BLaER1 treated with 17β-estradiol and CSF1 and Interleukin-3, amounts not matched to agents 10 nM and 100 nM (cell line): Measurements from ENCODE around the gene ASIC4.

ENCODE experiments used
- H3K27ac ChIP-seq, 11 experiments: shearing (Covaris generic); formaldehyde crosslinking; 2 replicates each; pipeline ENCODE4 v1.8.1; 2022
- H3K27me3 ChIP-seq, 11 experiments: shearing (Covaris generic); formaldehyde crosslinking; 2 replicates each; pipeline ENCODE4 v1.8.1; 2022
- H3K36me3 ChIP-seq, 11 experiments: shearing (Covaris generic); formaldehyde crosslinking; 2 replicates each; pipeline ENCODE4 v1.8.1; 2022
- H3K4me1 ChIP-seq, 10 experiments: shearing (Covaris generic); formaldehyde crosslinking; 2 replicates each; pipeline ENCODE4 v1.8.1; 2022
- H3K4me2 ChIP-seq, 11 experiments: shearing (Covaris generic); formaldehyde crosslinking; 2 replicates each; pipeline ENCODE4 v1.8.1; 2022
- H3K4me3 ChIP-seq, 10 experiments: shearing (Covaris generic); formaldehyde crosslinking; 2 replicates each; pipeline ENCODE4 v1.8.1; 2022
- H3K9ac ChIP-seq, 11 experiments: shearing (Covaris generic); formaldehyde crosslinking; 2 replicates each; pipeline ENCODE4 v1.8.1; 2022
- H3K9me3 ChIP-seq, 11 experiments: shearing (Covaris generic); formaldehyde crosslinking; replicated peaks in 1 of 11; 2 replicates each; pipeline ENCODE4 v1.8.1; 2022
- H4K20me1 ChIP-seq, 11 experiments: shearing (Covaris generic); formaldehyde crosslinking; 2 replicates each; pipeline ENCODE4 v1.8.1; 2022
- Cebpa-rat ChIP-seq, 11 experiments: shearing (Covaris generic); IDR thresholded peaks; 2 replicates each; pipeline ENCODE4 v1.8.1; 2022

Gene ASIC4

GRCh38 chr2:219541611-219542180 is 27.4 kb downstream of the ASIC4 start:
- Histone ChIP-seq H3K27ac (no peak overlapping the region), H3K27me3 (peaks cover 22 to 40% (median 33%) of the 10 kb centered on the region in 11 experiments; a peak in 18 of 22 replicates), H3K9me3 (no peaks in the 10 kb centered on the region), H3K9ac (peak overlapping the region in 2 of 11 experiments; percentile 49 to 64; a peak in 3 of 22 replicates), H3K4me3 (peak overlapping the region; percentile 39 to 81 (median 64); a peak in 18 of 20 replicates), H3K4me2 (peak overlapping the region; percentile 87 to 100 (median 97)), H4K20me1 (peaks cover 0 to 79% (median 29%) of the 10 kb centered on the region in 11 experiments; a peak in 19 of 22 replicates), H3K36me3 (peaks cover 0 to 19% (median 10%) of the 10 kb centered on the region in 11 experiments; a peak in 7 of 22 replicates), H3K4me1 (peaks cover 27 to 68% (median 52%) of the 10 kb centered on the region in 10 experiments)
- no peak for TF ChIP-seq Cebpa-rat (IDR thresholded peaks at IDR 0.05)

DNA sequence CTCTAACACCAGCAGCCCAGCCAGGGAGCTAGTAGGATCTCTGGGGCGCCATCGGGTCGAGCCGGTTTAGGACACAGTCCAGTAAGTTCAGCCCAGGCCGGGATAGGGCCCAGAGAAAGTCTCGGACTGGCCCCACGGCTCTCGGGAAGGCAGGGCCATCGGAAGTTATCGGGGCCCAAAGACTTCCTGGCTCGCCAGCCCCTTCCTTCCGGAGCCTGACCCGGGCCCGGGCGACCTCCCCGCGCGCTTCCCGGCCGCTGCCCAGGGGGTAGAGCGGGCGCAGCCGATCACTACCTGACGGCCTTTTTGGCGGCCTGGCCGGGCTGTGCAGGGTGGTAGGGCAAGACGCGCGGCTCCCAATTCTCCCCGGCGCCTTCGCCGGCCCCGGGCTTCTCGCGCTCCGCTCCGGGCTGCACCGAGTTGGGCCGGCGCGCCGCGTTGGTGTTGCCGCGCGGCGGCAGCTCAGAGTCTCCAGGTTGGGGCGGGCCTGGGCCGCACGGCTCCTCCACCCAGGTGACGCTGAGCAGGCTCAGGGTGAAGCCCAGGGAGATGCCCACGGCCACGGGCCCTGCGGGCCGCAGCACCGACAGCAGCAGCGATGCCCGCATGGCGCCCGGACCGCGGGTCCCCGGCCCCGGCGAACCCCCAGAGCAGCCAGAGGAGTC is 28.8 kb downstream of the ASIC4 start:
- Histone ChIP-seq H3K4me3 (peak overlapping the region; percentile 71 to 81 (median 77)), H3K27ac (peak overlapping the region in 10 of 11 experiments; percentile 6 to 66 (median 52); a peak in 16 of 22 replicates), H3K4me2 (peak overlapping the region; percentile 87 to 100 (median 97))

DNA sequence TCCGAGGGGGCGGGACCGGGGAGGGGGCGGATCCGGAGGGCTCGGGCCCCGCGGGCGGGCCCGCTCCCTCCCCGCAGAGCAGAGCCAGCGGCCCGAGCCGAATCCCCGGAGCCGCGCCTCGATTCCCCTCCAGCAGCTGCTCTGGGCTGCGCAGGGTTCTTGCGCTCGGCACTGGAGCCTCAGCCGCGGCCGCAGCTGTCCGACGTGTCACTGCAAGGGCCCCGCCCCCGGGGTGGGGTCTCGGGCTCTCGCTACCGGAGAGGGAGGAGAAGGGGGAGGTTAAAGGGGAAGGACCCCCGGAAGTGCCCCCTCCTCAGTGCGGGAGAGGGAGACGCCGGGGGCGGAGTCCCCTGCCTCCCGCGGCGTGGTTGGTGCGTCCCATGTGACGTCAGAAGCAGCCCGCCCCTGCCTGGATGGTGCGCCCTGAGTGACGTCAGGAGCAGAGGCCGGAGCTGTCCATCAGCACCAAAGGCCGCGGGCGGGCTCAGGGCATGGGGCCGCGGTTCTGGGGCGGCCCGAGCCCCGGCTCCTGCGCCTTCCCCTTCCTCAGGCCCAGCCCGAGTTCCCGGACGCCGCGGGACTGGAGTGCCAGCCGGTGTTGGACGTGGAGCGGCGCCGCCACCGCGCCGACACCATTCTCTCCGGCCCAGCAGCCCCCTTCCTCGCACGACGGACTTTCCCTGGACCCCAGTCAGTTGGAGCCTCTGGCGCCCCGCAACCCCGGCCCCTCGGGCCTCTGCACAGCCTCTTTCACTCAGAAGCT is 29.5 kb downstream of the ASIC4 start, which contains the start of the genes CHPF and TMEM198:
CHPF (minus strand) TSS at position 214 of the 763 bp plus-strand sequence. CDS start 271 bp downstream, outside the sequence.
TMEM198 (plus strand) TSS at position 433 of the 763 bp plus-strand sequence. CDS start 700 bp downstream, outside the sequence.
- peaks cover 0 to 19% (median 8%) of the 10 kb centered on the region in 11 experiments; a peak in 7 of 22 replicates for H3K36me3 ChIP-seq
- no peak for TF ChIP-seq Cebpa-rat (IDR thresholded peaks at IDR 0.05)
- H3K4me2 ChIP-seq: peak within 1 kb of the TSS; percentile 87 to 100 (median 97)
- peaks cover 22 to 40% (median 33%) of the 10 kb centered on the region in 11 experiments; a peak in 18 of 22 replicates for H3K27me3 ChIP-seq
- peak within 1 kb of the TSS in 10 of 11 experiments; percentile 6 to 66 (median 52); a peak in 16 of 22 replicates for H3K27ac ChIP-seq
- H4K20me1 ChIP-seq: peaks cover 0 to 69% (median 29%) of the 10 kb centered on the region in 11 experiments; a peak in 19 of 22 replicates
- H3K4me3 ChIP-seq: peak within 1 kb of the TSS; percentile 71 to 81 (median 77)
- H3K9ac ChIP-seq: peak within 1 kb of the TSS; percentile 54 to 85 (median 75)
- H3K9me3 ChIP-seq: no peaks in the 10 kb centered on the region
- peaks cover 18 to 48% (median 32%) of the 10 kb centered on the region in 10 experiments for H3K4me1 ChIP-seq

More for the DNA sequence above, 28.8 kb downstream of the ASIC4 start:
- Histone ChIP-seq H3K27me3 (peaks cover 22 to 40% (median 33%) of the 10 kb centered on the region in 11 experiments; a peak in 18 of 22 replicates), H4K20me1 (peaks cover 0 to 76% (median 29%) of the 10 kb centered on the region in 11 experiments; a peak in 19 of 22 replicates), H3K36me3 (peaks cover 0 to 19% (median 10%) of the 10 kb centered on the region in 11 experiments; a peak in 7 of 22 replicates), H3K9me3 (no peaks in the 10 kb centered on the region), H3K4me1 (peaks cover 23 to 55% (median 39%) of the 10 kb centered on the region in 10 experiments), H3K9ac (peak overlapping the region; percentile 54 to 85 (median 75))
- no peak for TF ChIP-seq Cebpa-rat (IDR thresholded peaks at IDR 0.05)

GRCh38 chr2:219544567-219544966 is 30.3 kb downstream of the ASIC4 start:
- peaks cover 0 to 68% (median 28%) of the 10 kb centered on the region in 11 experiments; a peak in 19 of 22 replicates for H4K20me1 ChIP-seq
- H3K9me3 ChIP-seq: no peaks in the 10 kb centered on the region
- peaks cover 18 to 41% (median 29%) of the 10 kb centered on the region in 10 experiments for H3K4me1 ChIP-seq
- H3K27ac ChIP-seq: no peak overlapping the region
- H3K9ac ChIP-seq: no peak overlapping the region
- peak overlapping the region; percentile 71 to 81 (median 77); a peak in 14 of 20 replicates for H3K4me3 ChIP-seq
- peak overlapping the region; percentile 87 to 100 (median 97) for H3K4me2 ChIP-seq
- H3K36me3 ChIP-seq: peaks cover 0 to 16% (median 7%) of the 10 kb centered on the region in 11 experiments; a peak in 6 of 22 replicates
- H3K27me3 ChIP-seq: peaks cover 22 to 40% (median 33%) of the 10 kb centered on the region in 11 experiments; a peak in 18 of 22 replicates
- no peak for TF ChIP-seq Cebpa-rat (IDR thresholded peaks at IDR 0.05)

GRCh38 chr2:219545295-219545942 is 31.1 kb downstream of the ASIC4 start:
- Histone ChIP-seq H3K9me3 (no peaks in the 10 kb centered on the region), H3K4me3 (no peak overlapping the region), H3K9ac (no peak overlapping the region), H3K27ac (no peak overlapping the region), H3K4me2 (no peak overlapping the region), H3K4me1 (peaks cover 18 to 34% (median 29%) of the 10 kb centered on the region in 10 experiments), H3K27me3 (peaks cover 22 to 40% (median 33%) of the 10 kb centered on the region in 11 experiments; a peak in 18 of 22 replicates), H4K20me1 (peaks cover 0 to 65% (median 23%) of the 10 kb centered on the region in 11 experiments; a peak in 19 of 22 replicates), H3K36me3 (peaks cover 0 to 7% (median 2%) of the 10 kb centered on the region in 11 experiments; a peak in 4 of 22 replicates)
- no peak for TF ChIP-seq Cebpa-rat (IDR thresholded peaks at IDR 0.05)

GRCh38 chr2:219545943-219546352 is 31.7 kb downstream of the ASIC4 start:
- H3K27ac ChIP-seq: no peak overlapping the region

DNA sequence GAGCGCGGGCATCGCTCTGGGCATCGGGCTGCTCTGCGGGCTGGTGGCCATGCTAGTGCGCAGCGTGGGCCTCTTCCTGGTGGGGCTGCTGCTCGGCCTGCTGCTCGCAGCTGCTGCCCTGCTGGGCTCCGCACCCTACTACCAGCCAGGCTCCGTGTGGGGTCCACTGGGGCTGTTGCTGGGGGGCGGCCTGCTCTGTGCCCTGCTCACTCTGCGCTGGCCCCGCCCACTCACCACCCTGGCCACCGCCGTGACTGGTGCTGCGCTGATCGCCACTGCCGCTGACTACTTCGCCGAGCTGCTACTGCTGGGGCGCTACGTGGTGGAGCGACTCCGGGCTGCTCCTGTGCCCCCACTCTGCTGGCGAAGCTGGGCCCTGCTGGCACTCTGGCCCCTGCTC is 33.3 kb downstream of the ASIC4 start:
- H3K9ac ChIP-seq: no peak overlapping the region
- H3K4me2 ChIP-seq: no peak overlapping the region
- peaks cover 17 to 48% (median 38%) of the 10 kb centered on the region in 11 experiments; a peak in 18 of 22 replicates for H3K27me3 ChIP-seq
- H3K4me1 ChIP-seq: peaks cover 11 to 22% (median 18%) of the 10 kb centered on the region in 10 experiments
- H3K9me3 ChIP-seq: peaks cover 0 to 3% (median 0%) of the 10 kb centered on the region in 11 experiments; a peak in 3 of 22 replicates
- no peak for TF ChIP-seq Cebpa-rat (IDR thresholded peaks at IDR 0.05)
- peaks cover 0 to 45% (median 12%) of the 10 kb centered on the region in 11 experiments; a peak in 16 of 22 replicates for H4K20me1 ChIP-seq
- H3K27ac ChIP-seq: no peak overlapping the region
- no peak overlapping the region for H3K4me3 ChIP-seq
- no peaks in the 10 kb centered on the region for H3K36me3 ChIP-seq

More at GRCh38 chr2:219545943-219546352, 31.7 kb downstream of the ASIC4 start:
- Histone ChIP-seq H3K27me3 (peaks cover 22 to 46% (median 35%) of the 10 kb centered on the region in 11 experiments; a peak in 18 of 22 replicates), H3K9me3 (no peaks in the 10 kb centered on the region), H3K4me1 (peaks cover 18 to 31% (median 27%) of the 10 kb centered on the region in 10 experiments), H4K20me1 (peaks cover 0 to 60% (median 22%) of the 10 kb centered on the region in 11 experiments; a peak in 19 of 22 replicates), H3K9ac (no peak overlapping the region), H3K4me2 (no peak overlapping the region), H3K36me3 (peaks cover 0 to 3% (median 0%) of the 10 kb centered on the region in 11 experiments; a peak in 1 of 22 replicates), H3K4me3 (no peak overlapping the region)
- no peak for TF ChIP-seq Cebpa-rat (IDR thresholded peaks at IDR 0.05)
